Glutamatergic neuron (in vitro differentiated cells): ENCODE measurements around the gene UST. TPM values are rescaled to one million over a fixed set of nuclear protein-coding genes. Genes with fewer than 3 reads are reported as not detected.

Source experiments
- DNase-seq: peaks from one replicate; pipeline ENCODE4 v3.0.0; 2022
- H3K27ac Mint-ChIP-seq: one replicate; pipeline ENCODE4 v1.8.0; 2020; ENCODE audit warnings: mild to moderate bottlenecking, mixed read lengths, inconsistent platforms; ENCODE audit not compliant: unreplicated experiment
- H3K27me3 Mint-ChIP-seq: one replicate; pipeline ENCODE4 v1.8.0; 2020; ENCODE audit warnings: mild to moderate bottlenecking, moderate library complexity, mixed read lengths, inconsistent platforms; ENCODE audit not compliant: unreplicated experiment
- H3K36me3 Mint-ChIP-seq: one replicate; pipeline ENCODE4 v1.8.0; 2020; ENCODE audit warnings: mild to moderate bottlenecking, mixed read lengths, inconsistent platforms; ENCODE audit not compliant: unreplicated experiment
- H3K4me1 Mint-ChIP-seq: one replicate; pipeline ENCODE4 v1.8.0; 2020; ENCODE audit warnings: mild to moderate bottlenecking, low read depth, mixed read lengths, inconsistent platforms; ENCODE audit not compliant: unreplicated experiment
- H3K4me3 Mint-ChIP-seq: one replicate; pipeline ENCODE4 v1.8.0; 2020; ENCODE audit warnings: mild to moderate bottlenecking, mixed read lengths, inconsistent platforms; ENCODE audit not compliant: unreplicated experiment
- H3K9me3 Mint-ChIP-seq: one replicate; pipeline ENCODE4 v1.8.0; 2020; ENCODE audit warnings: mild to moderate bottlenecking, moderate library complexity, mixed read lengths, inconsistent platforms; ENCODE audit not compliant: unreplicated experiment
- total RNA-seq: library from RNA; stranded (reverse); fragmentation: NEBNext Ultra II Directional; extraction: Animal tissue kit (Norgen Biotek cat#: 25700); gene quantifications from one replicate; pipeline ENCODE4 v1.2.1, GENCODE V29; 2021; ENCODE audit not compliant: unreplicated experiment
- TF ChIP-seq, protein P1 (sequence below): fragments of 200-600 bp; sonication (generic); IDR thresholded peaks from one replicate; pipeline ENCODE4 v1.5.0; 2021; ENCODE audit not compliant: partially characterized antibody, unreplicated experiment

UST gene
- total RNA-seq, 1 donor from 2014 or later: 11.2 TPM

DNA sequence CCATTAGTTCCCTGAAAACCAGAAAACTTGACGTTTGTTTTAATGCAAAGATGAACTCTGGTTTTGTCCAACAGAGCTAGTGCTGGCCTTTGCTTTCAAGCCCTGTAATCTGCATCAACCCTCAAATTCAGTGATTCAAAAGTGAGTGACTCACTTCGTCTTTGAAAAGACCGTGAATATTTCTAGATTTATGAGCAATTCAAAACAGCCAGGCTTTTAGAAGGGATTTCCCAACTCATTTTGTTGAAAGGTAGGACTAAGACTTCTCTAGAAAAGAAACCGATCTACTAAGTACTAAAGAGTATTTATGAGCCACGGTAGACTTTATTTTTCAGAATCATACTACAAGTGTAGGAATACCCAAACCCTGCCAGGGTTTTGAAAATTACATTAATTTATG, 121.5 kb downstream of the UST start:
- peaks cover 29% of the 10 kb centered on the region for H3K4me1 Mint-ChIP-seq
- peaks cover 3% of the 10 kb centered on the region for H3K9me3 Mint-ChIP-seq
- no peak for DNase-seq
- no peaks in the 10 kb centered on the region for H3K27me3 Mint-ChIP-seq
- H3K4me3 Mint-ChIP-seq: no peak overlapping the region
- H3K27ac Mint-ChIP-seq: no peak overlapping the region
- TF ChIP-seq, protein P1, sequence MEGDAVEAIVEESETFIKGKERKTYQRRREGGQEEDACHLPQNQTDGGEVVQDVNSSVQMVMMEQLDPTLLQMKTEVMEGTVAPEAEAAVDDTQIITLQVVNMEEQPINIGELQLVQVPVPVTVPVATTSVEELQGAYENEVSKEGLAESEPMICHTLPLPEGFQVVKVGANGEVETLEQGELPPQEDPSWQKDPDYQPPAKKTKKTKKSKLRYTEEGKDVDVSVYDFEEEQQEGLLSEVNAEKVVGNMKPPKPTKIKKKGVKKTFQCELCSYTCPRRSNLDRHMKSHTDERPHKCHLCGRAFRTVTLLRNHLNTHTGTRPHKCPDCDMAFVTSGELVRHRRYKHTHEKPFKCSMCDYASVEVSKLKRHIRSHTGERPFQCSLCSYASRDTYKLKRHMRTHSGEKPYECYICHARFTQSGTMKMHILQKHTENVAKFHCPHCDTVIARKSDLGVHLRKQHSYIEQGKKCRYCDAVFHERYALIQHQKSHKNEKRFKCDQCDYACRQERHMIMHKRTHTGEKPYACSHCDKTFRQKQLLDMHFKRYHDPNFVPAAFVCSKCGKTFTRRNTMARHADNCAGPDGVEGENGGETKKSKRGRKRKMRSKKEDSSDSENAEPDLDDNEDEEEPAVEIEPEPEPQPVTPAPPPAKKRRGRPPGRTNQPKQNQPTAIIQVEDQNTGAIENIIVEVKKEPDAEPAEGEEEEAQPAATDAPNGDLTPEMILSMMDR: no peak
- peaks cover 4% of the 10 kb centered on the region for H3K36me3 Mint-ChIP-seq

DNA sequence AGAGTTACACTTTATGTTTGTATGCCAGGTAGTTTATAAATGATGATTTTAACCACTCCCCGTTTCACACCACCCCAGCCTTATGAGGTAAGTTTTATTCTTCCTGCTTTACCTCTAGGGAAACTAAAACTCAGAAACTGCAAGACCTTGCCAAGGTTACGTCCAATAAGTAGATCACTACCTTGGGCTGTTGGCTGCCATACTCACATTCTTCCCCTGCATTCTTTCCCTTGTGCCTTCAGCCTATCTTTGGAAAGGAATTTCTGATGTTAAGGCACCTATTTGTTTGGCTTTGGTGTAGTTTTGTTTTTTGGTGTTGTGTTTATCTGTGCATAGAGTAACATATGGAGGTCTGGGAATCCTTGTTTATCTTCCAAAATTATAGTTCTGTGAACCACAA, 122.1 kb downstream of the UST start:
- H3K27ac Mint-ChIP-seq: no peak overlapping the region

GRCh38 chr6:148869585-148869984, 122.8 kb downstream of the UST start:
- TF ChIP-seq, protein P1: no peak
- peaks cover 3% of the 10 kb centered on the region for H3K9me3 Mint-ChIP-seq
- H3K4me3 Mint-ChIP-seq: no peak overlapping the region
- peaks cover 32% of the 10 kb centered on the region for H3K4me1 Mint-ChIP-seq
- no peak for DNase-seq
- no peaks in the 10 kb centered on the region for H3K27me3 Mint-ChIP-seq
- H3K27ac Mint-ChIP-seq: no peak overlapping the region
- peaks cover 4% of the 10 kb centered on the region for H3K36me3 Mint-ChIP-seq

More for the DNA sequence above, 122.1 kb downstream of the UST start:
- H3K9me3 Mint-ChIP-seq: peaks cover 3% of the 10 kb centered on the region
- peaks cover 4% of the 10 kb centered on the region for H3K36me3 Mint-ChIP-seq
- no peak for DNase-seq
- peaks cover 32% of the 10 kb centered on the region for H3K4me1 Mint-ChIP-seq
- no peak overlapping the region for H3K4me3 Mint-ChIP-seq
- TF ChIP-seq, protein P1: no peak
- H3K27me3 Mint-ChIP-seq: no peaks in the 10 kb centered on the region

GRCh38 chr6:148873154-148873553, 126.3 kb downstream of the UST start:
- DNase-seq: no peak
- Mint-ChIP-seq H3K4me3 (no peak overlapping the region), H3K9me3 (peaks cover 3% of the 10 kb centered on the region), H3K36me3 (peaks cover 4% of the 10 kb centered on the region), H3K27ac (no peak overlapping the region), H3K4me1 (peaks cover 27% of the 10 kb centered on the region), H3K27me3 (no peaks in the 10 kb centered on the region)
- TF ChIP-seq, protein P1: no peak

- TF ChIP-seq, protein P1: no peak
These were observed 127.0 kb downstream of the UST start for GRCh38 chr6:148873868-148874267.

More at GRCh38 chr6:148873868-148874267, 127.0 kb downstream of the UST start:
- H3K36me3 Mint-ChIP-seq: peaks cover 4% of the 10 kb centered on the region
- H3K27me3 Mint-ChIP-seq: no peaks in the 10 kb centered on the region
- H3K9me3 Mint-ChIP-seq: peaks cover 3% of the 10 kb centered on the region
- DNase-seq: no peak
- H3K4me3 Mint-ChIP-seq: no peak overlapping the region
- no peak overlapping the region for H3K27ac Mint-ChIP-seq
- H3K4me1 Mint-ChIP-seq: peaks cover 27% of the 10 kb centered on the region
